Activated T-cell treated with anti-CD3 and anti-CD28 coated beads, Interleukin-2, amount 50 U/mL, for 72 hours (primary cell): ENCODE measurements around the gene PEX5L. TPM values are rescaled to one million over a fixed set of nuclear protein-coding genes. Genes with fewer than 3 reads are reported as not detected.

ENCODE experiments used
- ATAC-seq, 2 donors: fragments of 150-1000 bp; cut with Tn5 transposase; replicated peaks in 1 of 2; 2 replicates each; pipeline ENCODE4 v1.10.0; 2021; ENCODE audit warnings: moderate library complexity in 2 of 2, mild to moderate bottlenecking in 1 of 2
- DNase-seq, 2 donors: peaks; one replicate each; pipeline ENCODE4 v3.0.0; 2021 to 2022; ENCODE audit warnings: mixed read lengths in 1 of 2
- H3K27ac Mint-ChIP-seq: one replicate; pipeline ENCODE4 v1.8.0; 2022; ENCODE audit warnings: mild to moderate bottlenecking, moderate library complexity, mixed read lengths
- H3K27me3 Mint-ChIP-seq: one replicate; pipeline ENCODE4 v1.8.0; 2022; ENCODE audit warnings: low read depth, mixed read lengths
- H3K36me3 Mint-ChIP-seq, 2 donors: one replicate each; pipeline ENCODE4 v1.8.0; 2022; ENCODE audit warnings: mixed read lengths in 2 of 2, mild to moderate bottlenecking in 1 of 2; ENCODE audit not compliant: insufficient read depth in 2 of 2
- H3K4me1 Mint-ChIP-seq: one replicate; pipeline ENCODE4 v1.8.0; 2022; ENCODE audit warnings: low read depth, mixed read lengths
- H3K4me3 Mint-ChIP-seq, 2 donors: one replicate each; pipeline ENCODE4 v1.8.0; 2022; ENCODE audit warnings: mild to moderate bottlenecking in 2 of 2, mixed read lengths in 2 of 2, moderate library complexity in 2 of 2
- H3K9me3 Mint-ChIP-seq, 2 donors: one replicate each; pipeline ENCODE4 v1.8.0; 2022; ENCODE audit warnings: mixed read lengths in 2 of 2
- total RNA-seq, 2 donors: library from RNA; stranded (reverse); gene quantifications; one replicate each; pipeline ENCODE4 v1.2.3, GENCODE V29; 2022

The PEX5L gene
- total RNA-seq, 2 donors from 2014 or later, result 0.23 to 0.31 TPM

- no peak for DNase-seq
Observed at GRCh38 chr3:179945569-179945968, 91.2 kb downstream of the PEX5L start.

GRCh38 chr3:179943117-179943880, 93.4 kb downstream of the PEX5L start:
- Mint-ChIP-seq H3K4me3 (no peak overlapping the region), H3K36me3 (no peaks in the 10 kb centered on the region), H3K9me3 (no peaks in the 10 kb centered on the region), H3K27ac (no peak overlapping the region), H3K4me1 (no peaks in the 10 kb centered on the region), H3K27me3 (peaks cover 8% of the 10 kb centered on the region)
- ATAC-seq (no peak), DNase-seq (no peak)

More at GRCh38 chr3:179945569-179945968, 91.2 kb downstream of the PEX5L start:
- ATAC-seq, result no peak
- Mint-ChIP-seq H3K27me3 (peaks cover 10% of the 10 kb centered on the region), H3K27ac (no peak overlapping the region), H3K4me3 (no peak overlapping the region), H3K4me1 (no peaks in the 10 kb centered on the region), H3K36me3 (no peaks in the 10 kb centered on the region), H3K9me3 (no peaks in the 10 kb centered on the region)

GRCh38 chr3:179942553-179943075, 94.1 kb downstream of the PEX5L start:
- no peaks in the 10 kb centered on the region for H3K36me3 Mint-ChIP-seq
- H3K9me3 Mint-ChIP-seq, result no peaks in the 10 kb centered on the region
- DNase-seq (no peak), ATAC-seq (peak in 1 of 2 donors; percentile 11)
- peak overlapping the region; percentile 57 to 73 for H3K4me3 Mint-ChIP-seq
- no peak overlapping the region for H3K27ac Mint-ChIP-seq
- H3K27me3 Mint-ChIP-seq, result peaks cover 15% of the 10 kb centered on the region
- H3K4me1 Mint-ChIP-seq, result no peaks in the 10 kb centered on the region

GRCh38 chr3:179935710-179936109, 101.0 kb downstream of the PEX5L start:
- no peak for DNase-seq
- no peaks in the 10 kb centered on the region for H3K9me3 Mint-ChIP-seq
- peaks cover 9% of the 10 kb centered on the region for H3K27me3 Mint-ChIP-seq
- H3K4me1 Mint-ChIP-seq, result no peaks in the 10 kb centered on the region
- no peak overlapping the region for H3K4me3 Mint-ChIP-seq
- no peak overlapping the region for H3K27ac Mint-ChIP-seq
- no peak for ATAC-seq
- no peaks in the 10 kb centered on the region for H3K36me3 Mint-ChIP-seq

GRCh38 chr3:179933914-179934313, 102.8 kb downstream of the PEX5L start:
- no peak overlapping the region for H3K4me3 Mint-ChIP-seq
- H3K27ac Mint-ChIP-seq, result no peak overlapping the region
- H3K4me1 Mint-ChIP-seq, result no peaks in the 10 kb centered on the region

GRCh38 chr3:179933080-179933479, 103.7 kb downstream of the PEX5L start:
- Mint-ChIP-seq H3K4me3 (no peak overlapping the region), H3K36me3 (no peaks in the 10 kb centered on the region), H3K27me3 (peaks cover 6% of the 10 kb centered on the region), H3K9me3 (no peaks in the 10 kb centered on the region), H3K27ac (no peak overlapping the region), H3K4me1 (no peaks in the 10 kb centered on the region)
- ATAC-seq, result no peak
- DNase-seq, result no peak

More at GRCh38 chr3:179933914-179934313, 102.8 kb downstream of the PEX5L start:
- Mint-ChIP-seq H3K36me3 (no peaks in the 10 kb centered on the region), H3K9me3 (no peaks in the 10 kb centered on the region), H3K27me3 (peaks cover 9% of the 10 kb centered on the region)
- no peak for DNase-seq
- no peak for ATAC-seq

GRCh38 chr3:179932674-179933073, 104.1 kb downstream of the PEX5L start:
- no peak overlapping the region for H3K4me3 Mint-ChIP-seq
- H3K36me3 Mint-ChIP-seq, result no peaks in the 10 kb centered on the region
- no peak for DNase-seq
- no peaks in the 10 kb centered on the region for H3K4me1 Mint-ChIP-seq
- no peak overlapping the region for H3K27ac Mint-ChIP-seq
- no peaks in the 10 kb centered on the region for H3K9me3 Mint-ChIP-seq
- ATAC-seq, result no peak
- peaks cover 2% of the 10 kb centered on the region for H3K27me3 Mint-ChIP-seq

GRCh38 chr3:179929091-179929529, 107.6 kb downstream of the PEX5L start:
- ATAC-seq (no peak), DNase-seq (peak; percentile 42)
- no peak overlapping the region for H3K27ac Mint-ChIP-seq
- H3K4me3 Mint-ChIP-seq, result no peak overlapping the region
- H3K27me3 Mint-ChIP-seq, result peaks cover 5% of the 10 kb centered on the region
- H3K9me3 Mint-ChIP-seq, result no peaks in the 10 kb centered on the region
- H3K4me1 Mint-ChIP-seq, result no peaks in the 10 kb centered on the region
- H3K36me3 Mint-ChIP-seq, result no peaks in the 10 kb centered on the region

GRCh38 chr3:179927191-179927590, 109.5 kb downstream of the PEX5L start:
- H3K36me3 Mint-ChIP-seq, result no peaks in the 10 kb centered on the region
- ATAC-seq (no peak), DNase-seq (no peak)
- no peaks in the 10 kb centered on the region for H3K9me3 Mint-ChIP-seq
- H3K27ac Mint-ChIP-seq, result no peak overlapping the region
- H3K4me3 Mint-ChIP-seq, result no peak overlapping the region
- H3K27me3 Mint-ChIP-seq, result peaks cover 5% of the 10 kb centered on the region
- H3K4me1 Mint-ChIP-seq, result no peaks in the 10 kb centered on the region

GRCh38 chr3:179921951-179922350, 114.8 kb downstream of the PEX5L start:
- Mint-ChIP-seq H3K9me3 (no peaks in the 10 kb centered on the region), H3K36me3 (no peaks in the 10 kb centered on the region), H3K4me1 (peaks cover 7% of the 10 kb centered on the region), H3K27me3 (peaks cover under 1% of the 10 kb centered on the region), H3K4me3 (no peak overlapping the region), H3K27ac (no peak overlapping the region)
- ATAC-seq (no peak), DNase-seq (no peak)

- no peaks in the 10 kb centered on the region for H3K27me3 Mint-ChIP-seq
- no peak overlapping the region for H3K4me3 Mint-ChIP-seq
- H3K4me1 Mint-ChIP-seq, result peaks cover 7% of the 10 kb centered on the region
- no peaks in the 10 kb centered on the region for H3K9me3 Mint-ChIP-seq
- no peaks in the 10 kb centered on the region for H3K36me3 Mint-ChIP-seq
- no peak overlapping the region for H3K27ac Mint-ChIP-seq
- peak; percentile 91 to 97 for ATAC-seq
- no peak for DNase-seq
Observed at GRCh38 chr3:179921500-179921899, 115.2 kb downstream of the PEX5L start.

GRCh38 chr3:179907784-179908482, 128.8 kb downstream of the PEX5L start:
- no peak overlapping the region for H3K27ac Mint-ChIP-seq
- no peaks in the 10 kb centered on the region for H3K9me3 Mint-ChIP-seq
- peaks cover 10% of the 10 kb centered on the region for H3K27me3 Mint-ChIP-seq
- no peak for ATAC-seq
- H3K4me3 Mint-ChIP-seq, result no peak overlapping the region
- no peaks in the 10 kb centered on the region for H3K4me1 Mint-ChIP-seq
- no peaks in the 10 kb centered on the region for H3K36me3 Mint-ChIP-seq
- DNase-seq, result no peak

GRCh38 chr3:179902061-179902460, 134.7 kb downstream of the PEX5L start:
- no peaks in the 10 kb centered on the region for H3K9me3 Mint-ChIP-seq
- H3K27me3 Mint-ChIP-seq, result no peaks in the 10 kb centered on the region
- H3K4me3 Mint-ChIP-seq, result no peak overlapping the region
- no peaks in the 10 kb centered on the region for H3K36me3 Mint-ChIP-seq
- DNase-seq, result no peak
- ATAC-seq, result no peak
- no peaks in the 10 kb centered on the region for H3K4me1 Mint-ChIP-seq
- H3K27ac Mint-ChIP-seq, result no peak overlapping the region
